ENCODE measurements around the gene ANKRD33B.
"Not testable (repeated sequence)": the region's sequence is repeated elsewhere in the genome, so short reads cannot be mapped to it uniquely, and the experiment has no call there.

The ANKRD33B gene

GRCh38 chr5:10562201-10563109 lies 1.4 kb upstream of the ANKRD33B start:
- H3K27ac ChIP-seq (ENCODE audit: low read depth, low read length, severe bottlenecking): no peak overlapping the region
- peak overlapping the region; percentile 62 for H3K4me3 ChIP-seq (ENCODE audit: extremely low read depth, insufficient read depth, low read length, poor library complexity, severe bottlenecking)
- no peaks in the 10 kb centered on the region for H3K9me3 ChIP-seq (ENCODE audit: control insufficient read depth, low read length)
- H3K4me1 ChIP-seq (ENCODE audit: control insufficient read depth, insufficient read depth, low read length, poor library complexity, severe bottlenecking): peaks cover 45% of the 10 kb centered on the region
- H3K36me3 ChIP-seq (ENCODE audit: control insufficient read depth, insufficient read depth, low read length): no peaks in the 10 kb centered on the region
- 58 to 62% methylated on average over 31 to 42 of the region's 45 CpGs for WGBS, 2 experiments (ENCODE audit: insufficient coverage in 2 of 2)

GRCh38 chr5:10563110-10563944 lies 543 bp upstream of the ANKRD33B start:
- H3K4me3 ChIP-seq (ENCODE audit: extremely low read depth, insufficient read depth, low read length, poor library complexity, severe bottlenecking): peak overlapping the region; percentile 62
- H3K4me1 ChIP-seq (ENCODE audit: control insufficient read depth, insufficient read depth, low read length, poor library complexity, severe bottlenecking): peaks cover 46% of the 10 kb centered on the region
- 1 to 2% methylated on average over 44 to 55 of the region's 76 CpGs for WGBS, 2 experiments (ENCODE audit: insufficient coverage in 2 of 2)
- no peak overlapping the region for H3K27ac ChIP-seq (ENCODE audit: low read depth, low read length, severe bottlenecking)
- no peaks in the 10 kb centered on the region for H3K36me3 ChIP-seq (ENCODE audit: control insufficient read depth, insufficient read depth, low read length)
- H3K9me3 ChIP-seq (ENCODE audit: control insufficient read depth, low read length): no peaks in the 10 kb centered on the region

DNA sequence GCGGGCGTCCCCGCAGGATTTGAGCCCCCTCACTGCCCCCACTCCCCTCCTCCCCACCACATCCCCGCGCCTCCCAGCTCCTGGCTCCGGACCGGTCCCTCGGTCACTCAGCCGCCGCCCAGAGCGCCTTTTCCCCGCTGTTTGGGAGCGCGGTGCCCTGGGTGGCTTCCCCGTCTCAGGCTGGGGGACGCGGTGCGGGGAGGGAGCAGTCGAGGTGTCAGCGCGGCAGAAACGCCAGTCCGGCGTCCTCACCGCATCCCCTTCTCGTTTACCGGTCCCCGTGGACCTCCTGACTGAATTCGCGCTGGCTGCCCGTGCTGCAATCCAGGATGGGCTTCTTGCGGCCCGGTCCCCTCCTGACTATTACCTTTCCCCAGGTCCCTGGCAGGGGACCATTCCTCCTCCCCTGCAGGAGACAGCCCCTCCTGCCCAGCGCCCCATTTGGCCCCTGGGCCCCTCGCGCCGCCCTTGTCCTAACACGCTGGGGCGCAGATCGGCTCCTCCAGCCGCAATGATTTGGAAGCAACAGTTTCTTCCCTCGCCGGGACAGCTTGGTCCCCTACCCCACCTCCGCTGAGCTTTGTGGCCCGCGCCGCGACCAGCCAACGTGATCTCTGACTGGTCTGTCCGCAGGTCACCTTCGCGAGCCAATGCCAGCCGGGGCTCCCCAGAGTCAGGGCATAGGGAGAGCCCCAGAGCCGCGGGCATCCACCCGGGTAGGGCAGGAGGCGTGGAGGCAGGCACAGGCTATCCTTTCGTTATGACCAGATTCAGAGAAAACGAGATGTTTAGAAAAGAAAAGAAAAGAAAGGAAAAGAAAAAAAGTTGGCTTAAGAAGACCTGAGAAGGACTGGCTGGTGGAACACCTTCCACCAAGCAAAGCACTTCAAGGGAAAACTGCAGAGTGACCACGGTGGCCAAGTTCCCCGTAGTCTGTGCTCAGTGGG lies 1.2 kb downstream of the ANKRD33B start:
- H3K4me3 ChIP-seq (ENCODE audit: extremely low read depth, insufficient read depth, low read length, poor library complexity, severe bottlenecking): peak overlapping the region; percentile 62
- H3K4me1 ChIP-seq (ENCODE audit: control insufficient read depth, insufficient read depth, low read length, poor library complexity, severe bottlenecking): peaks cover 44% of the 10 kb centered on the region
- no peaks in the 10 kb centered on the region for H3K36me3 ChIP-seq (ENCODE audit: control insufficient read depth, insufficient read depth, low read length)
- H3K9me3 ChIP-seq (ENCODE audit: control insufficient read depth, low read length): no peaks in the 10 kb centered on the region
- 1 to 3% methylated on average over 32 to 60 of the region's 61 CpGs for WGBS, 2 experiments (ENCODE audit: insufficient coverage in 2 of 2)
- no peak overlapping the region for H3K27ac ChIP-seq (ENCODE audit: low read depth, low read length, severe bottlenecking)

DNA sequence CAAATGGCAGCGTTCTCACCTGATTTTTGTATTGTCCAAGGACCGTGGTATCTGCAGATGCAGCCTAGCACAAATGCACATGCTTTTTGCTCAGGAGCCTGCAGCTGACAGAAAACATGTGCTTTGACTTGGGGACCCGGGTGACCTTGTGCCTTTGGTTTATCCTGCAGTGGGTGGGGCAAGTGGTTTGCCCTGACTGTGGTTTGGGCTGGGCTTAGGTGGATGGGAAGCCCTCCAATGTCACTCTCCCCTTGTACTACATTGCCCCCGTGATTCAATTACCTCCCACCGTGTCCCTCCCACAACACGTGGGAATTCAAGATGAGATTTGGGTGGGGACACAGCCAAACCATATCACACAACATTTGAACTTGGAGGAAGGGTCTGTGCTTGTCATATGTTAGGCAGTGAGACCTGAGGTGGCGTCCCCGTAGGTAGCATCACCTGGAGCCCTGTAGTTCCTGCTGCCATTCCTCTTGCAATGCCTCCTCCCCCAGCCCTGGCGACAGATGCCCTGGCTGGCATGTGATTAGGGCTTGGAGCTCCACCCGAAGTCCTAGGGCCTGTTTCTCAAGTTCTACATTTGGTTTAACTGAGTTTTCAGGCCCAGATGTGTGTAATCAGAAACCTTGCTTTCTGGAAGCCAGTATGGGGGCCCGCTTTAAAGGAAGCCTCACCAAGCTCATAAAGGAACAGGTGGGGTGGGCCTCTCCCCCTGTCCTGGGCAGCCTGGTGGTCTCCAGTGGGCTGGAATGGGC lies 2.1 kb downstream of the ANKRD33B start:
- Histone ChIP-seq H3K27ac (ENCODE audit: low read depth, low read length, severe bottlenecking) (no peak overlapping the region), H3K4me1 (ENCODE audit: control insufficient read depth, insufficient read depth, low read length, poor library complexity, severe bottlenecking) (peaks cover 41% of the 10 kb centered on the region), H3K4me3 (ENCODE audit: extremely low read depth, insufficient read depth, low read length, poor library complexity, severe bottlenecking) (peak overlapping the region; percentile 62), H3K9me3 (ENCODE audit: control insufficient read depth, low read length) (no peaks in the 10 kb centered on the region), H3K36me3 (ENCODE audit: control insufficient read depth, insufficient read depth, low read length) (no peaks in the 10 kb centered on the region)
- WGBS, 2 experiments (ENCODE audit: insufficient coverage in 2 of 2): 51 to 56% methylated on average over 7 of the region's 11 CpGs

- WGBS, 2 experiments (ENCODE audit: insufficient coverage in 2 of 2): 71 to 79% methylated on average over 6 to 7 of the region's 8 CpGs
- Histone ChIP-seq H3K27ac (ENCODE audit: low read depth, low read length, severe bottlenecking) (peak overlapping the region; percentile 90), H3K4me3 (ENCODE audit: extremely low read depth, insufficient read depth, low read length, poor library complexity, severe bottlenecking) (peak overlapping the region; percentile 62), H3K36me3 (ENCODE audit: control insufficient read depth, insufficient read depth, low read length) (no peaks in the 10 kb centered on the region), H3K4me1 (ENCODE audit: control insufficient read depth, insufficient read depth, low read length, poor library complexity, severe bottlenecking) (peaks cover 41% of the 10 kb centered on the region), H3K9me3 (ENCODE audit: control insufficient read depth, low read length) (no peaks in the 10 kb centered on the region)
Measured at GRCh38 chr5:10566543-10567068, 2.7 kb downstream of the ANKRD33B start.

- Histone ChIP-seq H3K4me3 (ENCODE audit: extremely low read depth, insufficient read depth, low read length, poor library complexity, severe bottlenecking) (no peak overlapping the region), H3K4me1 (ENCODE audit: control insufficient read depth, insufficient read depth, low read length, poor library complexity, severe bottlenecking) (peaks cover 41% of the 10 kb centered on the region), H3K27ac (ENCODE audit: low read depth, low read length, severe bottlenecking) (peak overlapping the region; percentile 90), H3K9me3 (ENCODE audit: control insufficient read depth, low read length) (no peaks in the 10 kb centered on the region), H3K36me3 (ENCODE audit: control insufficient read depth, insufficient read depth, low read length) (no peaks in the 10 kb centered on the region)
- 52 to 62% methylated on average over 8 to 9 of the region's 10 CpGs for WGBS, 2 experiments (ENCODE audit: insufficient coverage in 2 of 2)
Measured at GRCh38 chr5:10567121-10567591, 3.3 kb downstream of the ANKRD33B start.

DNA sequence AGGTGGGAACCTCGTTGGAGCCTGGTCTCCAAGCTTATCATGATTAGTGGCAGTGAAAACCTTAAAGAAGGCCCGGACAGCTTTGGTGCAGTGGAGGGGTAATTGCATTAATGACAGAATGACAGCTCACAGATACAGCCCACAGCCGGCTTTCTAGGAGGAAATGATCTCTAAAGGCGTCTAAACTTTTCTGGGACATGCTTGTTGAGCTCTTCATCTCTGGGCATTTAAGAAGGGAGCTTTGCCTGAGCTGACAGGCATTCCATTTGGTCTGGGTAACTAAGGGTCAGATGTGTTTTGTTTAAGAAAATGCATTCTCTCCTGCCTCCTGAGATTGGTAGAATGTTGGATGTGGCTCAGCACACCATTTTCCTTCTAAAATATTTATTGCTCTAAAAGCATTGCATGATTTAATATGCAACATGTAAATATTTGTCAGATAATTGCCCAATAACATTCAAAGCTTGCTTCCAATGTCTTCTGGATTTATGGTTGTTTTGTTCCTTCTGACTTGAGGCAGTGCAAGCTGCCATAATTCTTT lies 4.0 kb downstream of the ANKRD33B start:
- Histone ChIP-seq H3K27ac (ENCODE audit: low read depth, low read length, severe bottlenecking) (peak overlapping the region; percentile 90), H3K4me3 (ENCODE audit: extremely low read depth, insufficient read depth, low read length, poor library complexity, severe bottlenecking) (no peak overlapping the region), H3K4me1 (ENCODE audit: control insufficient read depth, insufficient read depth, low read length, poor library complexity, severe bottlenecking) (peaks cover 35% of the 10 kb centered on the region), H3K36me3 (ENCODE audit: control insufficient read depth, insufficient read depth, low read length) (no peaks in the 10 kb centered on the region), H3K9me3 (ENCODE audit: control insufficient read depth, low read length) (no peaks in the 10 kb centered on the region)
- WGBS, 2 experiments (ENCODE audit: insufficient coverage in 2 of 2): 49 to 53% methylated on average over 3 to 4 of the region's 4 CpGs

GRCh38 chr5:10570540-10570939 lies 6.7 kb downstream of the ANKRD33B start:
- not testable (repeated sequence) for H3K36me3 ChIP-seq (ENCODE audit: control insufficient read depth, insufficient read depth, low read length); H3K9me3 ChIP-seq (ENCODE audit: control insufficient read depth, low read length); H3K4me3 ChIP-seq (ENCODE audit: extremely low read depth, insufficient read depth, low read length, poor library complexity, severe bottlenecking); H3K27ac ChIP-seq (ENCODE audit: low read depth, low read length, severe bottlenecking)
- H3K4me1 ChIP-seq (ENCODE audit: control insufficient read depth, insufficient read depth, low read length, poor library complexity, severe bottlenecking): peaks cover 30% of the 10 kb centered on the region
- WGBS, 2 experiments (ENCODE audit: insufficient coverage in 2 of 2): 100% methylated on average over 1 of the region's 2 CpGs; no CpG with 5 or more reads in 1 of the 2 experiments

DNA sequence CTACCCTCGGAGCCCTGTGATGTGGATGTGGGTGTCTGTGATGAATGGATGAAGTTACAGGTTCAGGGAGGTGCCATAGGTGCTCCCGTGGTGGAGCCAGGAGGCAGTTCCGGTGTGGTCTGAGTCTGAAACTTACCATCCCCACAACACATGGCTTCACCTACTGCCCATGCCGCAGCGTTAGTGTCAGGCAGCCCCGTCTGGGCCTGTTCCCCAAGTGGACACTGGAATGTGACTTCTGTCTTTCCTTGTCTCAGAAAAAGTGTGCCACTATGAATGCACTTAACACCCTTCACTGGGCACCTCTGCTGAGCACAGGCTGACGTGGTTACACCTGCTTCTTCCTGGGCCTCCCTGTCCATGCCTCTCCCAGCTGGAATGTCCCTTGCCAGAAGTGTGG lies 8.6 kb downstream of the ANKRD33B start:
- 100% methylated on average over 4 to 5 of the region's 7 CpGs for WGBS, 2 experiments (ENCODE audit: insufficient coverage in 2 of 2)
- Histone ChIP-seq H3K27ac (ENCODE audit: low read depth, low read length, severe bottlenecking) (no peak overlapping the region), H3K9me3 (ENCODE audit: control insufficient read depth, low read length) (no peaks in the 10 kb centered on the region), H3K4me1 (ENCODE audit: control insufficient read depth, insufficient read depth, low read length, poor library complexity, severe bottlenecking) (peaks cover 22% of the 10 kb centered on the region), H3K4me3 (ENCODE audit: extremely low read depth, insufficient read depth, low read length, poor library complexity, severe bottlenecking) (no peak overlapping the region), H3K36me3 (ENCODE audit: control insufficient read depth, insufficient read depth, low read length) (peaks cover 5% of the 10 kb centered on the region)
